DMS79 (cell line): ENCODE measurements around the gene MADD.
A peak's percentile ranks its signal among the peaks of the same experiment; 100 is the strongest.

Experiments
- DNase-seq: peaks from one replicate; lab custom pipeline; 2025; lab: John Stamatoyannopoulos, UW

The MADD gene

GRCh38 chr11:47269829-47270305 is at the start of gene MADD:
TSS of gene MADD (plus strand) at chr11:47270133.
- peak; percentile 75 for DNase-seq

- no peak for DNase-seq
Observed at GRCh38 chr11:47220401-47220821, 49.5 kb upstream of the MADD start.

DNA sequence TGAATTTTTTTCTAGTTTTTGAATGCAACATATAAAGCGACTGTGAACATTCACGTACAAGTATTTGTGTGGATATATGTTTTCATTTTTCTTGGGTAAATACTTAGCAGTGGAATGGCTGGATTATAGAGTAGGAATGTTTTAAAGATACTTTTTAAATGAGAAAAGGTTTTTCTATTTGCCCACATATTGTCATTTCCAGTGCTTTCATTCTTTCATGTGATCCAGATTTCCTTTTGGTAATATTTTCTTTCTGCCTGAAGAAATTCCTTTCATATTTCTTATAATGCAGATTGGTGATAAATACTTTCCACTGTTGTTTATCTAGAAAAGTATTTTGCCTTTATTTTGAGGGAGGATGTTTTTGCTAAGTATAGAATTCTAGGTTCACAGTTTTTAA is 47.2 kb upstream of the MADD start:
- DNase-seq, result no peak

- no peak for DNase-seq
Observed at GRCh38 chr11:47225552-47226400, 44.2 kb upstream of the MADD start.

DNA sequence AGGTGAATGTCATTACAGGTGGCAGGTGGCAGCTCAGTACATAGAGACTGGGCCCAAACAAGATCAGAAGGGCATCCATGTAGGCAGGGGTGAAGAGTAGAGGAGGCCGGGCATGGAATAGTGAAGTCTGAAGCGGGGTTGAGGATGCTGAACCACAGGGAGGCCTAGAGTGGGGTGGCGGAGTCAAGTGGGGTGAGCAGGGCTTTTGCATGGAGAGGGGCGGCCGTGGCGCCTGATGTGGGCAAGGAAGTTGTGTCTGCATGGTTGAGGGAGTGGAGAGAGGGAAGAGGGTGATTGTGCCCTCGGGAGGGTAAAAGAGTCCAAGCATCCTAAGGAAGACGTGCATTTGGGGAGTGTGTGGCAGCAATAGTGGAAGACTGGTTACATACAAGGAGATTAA is 40.8 kb upstream of the MADD start:
- no peak for DNase-seq

GRCh38 chr11:47233051-47233450 is 36.9 kb upstream of the MADD start:
- DNase-seq, result no peak

GRCh38 chr11:47233989-47234668 is 35.8 kb upstream of the MADD start:
- no peak for DNase-seq

- peak; percentile 21 for DNase-seq
Observed at GRCh38 chr11:47234669-47235100, 35.2 kb upstream of the MADD start.

DNA sequence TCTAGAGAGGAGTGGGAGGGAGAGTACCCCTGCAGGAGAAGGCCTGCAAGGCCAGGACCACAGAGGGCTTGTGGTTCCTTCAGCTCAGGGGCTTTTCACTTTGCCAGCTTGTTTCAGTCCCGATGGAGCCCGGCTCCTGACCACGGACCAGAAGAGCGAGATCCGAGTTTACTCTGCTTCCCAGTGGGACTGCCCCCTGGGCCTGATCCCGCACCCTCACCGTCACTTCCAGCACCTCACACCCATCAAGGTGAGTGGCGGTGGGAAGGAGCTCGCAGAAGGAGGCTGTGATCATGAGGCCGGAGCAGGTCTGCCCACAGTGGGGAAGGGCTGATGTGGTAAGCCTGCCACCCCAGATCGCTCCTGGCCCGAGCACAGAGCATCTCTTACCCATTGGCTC is 34.8 kb upstream of the MADD start:
- DNase-seq, result no peak

- DNase-seq, result no peak
Observed at GRCh38 chr11:47236482-47236881, 33.5 kb upstream of the MADD start.

- no peak for DNase-seq
Observed at GRCh38 chr11:47239852-47240251, 30.1 kb upstream of the MADD start.

GRCh38 chr11:47241841-47242301 is 28.1 kb upstream of the MADD start:
- DNase-seq, result no peak

- no peak for DNase-seq
Observed at GRCh38 chr11:47242596-47243192, 27.2 kb upstream of the MADD start.

DNA sequence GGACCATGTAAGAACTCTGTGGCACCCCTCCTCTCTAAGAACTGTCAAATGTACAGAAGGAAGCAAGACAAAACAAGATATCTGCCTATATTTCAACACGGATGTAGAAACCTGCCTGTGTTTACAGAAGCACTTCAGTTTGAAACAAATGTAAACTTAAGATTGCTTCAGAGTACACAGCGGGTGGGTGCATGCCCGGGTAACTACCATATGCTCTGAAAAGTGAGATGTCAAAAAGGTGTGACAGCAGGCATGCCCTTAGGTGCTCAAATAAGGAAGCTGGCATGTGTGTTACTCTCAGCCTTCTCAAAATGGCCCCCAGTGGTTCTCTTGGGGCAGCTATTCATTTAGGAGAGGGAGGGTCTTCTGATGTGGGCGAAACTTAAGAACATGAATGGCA is 26.5 kb upstream of the MADD start:
- DNase-seq, result no peak

DNA sequence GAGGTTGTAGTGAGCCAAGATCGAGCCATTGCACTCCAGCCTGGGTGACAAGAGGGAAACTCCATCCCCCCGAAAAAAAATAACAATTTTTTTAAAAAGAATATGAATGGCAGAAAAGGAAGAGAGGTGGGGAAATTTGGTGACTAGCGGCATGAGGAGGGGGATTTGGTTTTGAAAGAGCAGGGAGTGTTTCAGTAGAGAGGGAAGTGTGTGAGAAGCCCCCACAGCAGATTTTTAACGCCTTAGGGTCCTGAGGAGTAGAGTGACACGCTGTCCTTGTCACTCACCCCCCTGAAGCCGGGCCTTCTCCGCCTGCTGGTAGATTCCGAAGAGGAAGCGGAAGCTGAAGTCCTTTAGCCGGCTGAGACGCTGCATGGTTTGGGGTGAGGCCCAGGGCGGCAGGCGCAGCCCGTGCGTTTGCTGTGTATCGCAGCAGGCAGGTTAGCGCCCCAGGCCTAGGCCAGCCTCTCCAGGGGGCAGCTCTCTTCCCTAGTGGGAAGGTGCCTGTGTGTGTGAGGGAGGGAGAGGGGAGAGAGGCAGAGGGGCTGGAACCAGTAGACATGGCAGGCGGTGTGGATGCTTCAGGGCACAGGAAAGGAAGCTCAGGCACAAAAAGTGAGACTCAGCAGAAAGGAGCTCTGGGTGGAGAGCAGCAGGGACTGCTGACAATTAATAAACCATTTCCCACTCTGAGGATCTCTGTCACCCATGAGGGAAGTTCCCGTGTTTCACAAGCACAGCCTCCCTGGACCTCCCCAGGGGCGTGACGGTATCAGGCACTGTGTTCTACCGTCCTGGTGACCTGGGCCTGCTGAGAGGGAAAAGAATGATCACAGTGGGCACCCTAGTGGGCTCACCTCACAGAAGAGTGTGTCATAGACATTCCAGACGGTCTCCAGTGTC is 25.2 kb upstream of the MADD start:
- DNase-seq, result no peak

- DNase-seq, result no peak
Observed at GRCh38 chr11:47245611-47246357, 24.1 kb upstream of the MADD start.

GRCh38 chr11:47247502-47247901 is 22.4 kb upstream of the MADD start:
- no peak for DNase-seq

GRCh38 chr11:47248304-47248663 is 21.6 kb upstream of the MADD start:
- no peak for DNase-seq

- DNase-seq, result peak; percentile 90
Observed at GRCh38 chr11:47248664-47249377, 21.1 kb upstream of the MADD start, which contains the start of gene ACP2. TSS of gene ACP2 (minus strand) at chr11:47248814. CDS start at chr11:47248789, 25 bp downstream.

- no peak for DNase-seq
Observed at GRCh38 chr11:47249378-47249715, 20.6 kb upstream of the MADD start.
